ENCODE data around the gene ISG15. TPM values are rescaled to one million over a fixed set of nuclear protein-coding genes. Genes with fewer than 3 reads are reported as not detected.
"Not testable (repeated sequence)": the region's sequence is repeated elsewhere in the genome, so short reads cannot be mapped to it uniquely, and the experiment has no call there.

ISG15 gene
- total RNA-seq, 1 donor from 2014 or later = 14.3 TPM

DNA sequence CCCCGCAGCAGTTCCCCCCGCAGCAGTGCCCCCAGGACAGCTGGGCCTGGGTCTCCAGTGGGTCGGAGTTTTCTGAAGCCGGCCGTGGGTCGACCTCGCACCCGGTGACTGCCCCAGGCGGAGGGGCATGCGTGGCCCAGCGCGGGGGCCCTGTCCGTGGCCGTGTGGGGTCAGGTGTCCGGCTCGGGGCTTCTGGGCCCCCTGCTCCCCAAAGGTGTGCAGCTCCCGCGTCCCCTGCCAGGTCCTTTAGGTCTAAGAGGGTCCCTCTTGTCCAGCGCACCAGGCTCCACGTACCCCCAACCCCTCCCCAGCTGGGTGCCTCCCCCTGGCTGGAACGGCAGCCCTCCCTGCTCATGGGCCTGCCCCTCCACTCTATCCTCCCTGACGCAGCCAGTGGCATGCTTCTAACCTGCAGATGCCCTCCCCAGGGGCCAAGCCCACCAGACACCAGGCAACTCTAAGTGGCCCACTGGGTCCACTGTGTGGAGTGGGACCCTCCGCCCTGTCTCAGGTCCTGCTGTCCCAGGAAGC is 7.5 kb upstream of the ISG15 start:
- Mint-ChIP-seq H3K4me3 (ENCODE audit: low read depth) (no peak overlapping the region), H3K9me3 (ENCODE audit: low read depth) (no peaks in the 10 kb centered on the region), H3K36me3 (ENCODE audit: insufficient read depth) (peaks cover 3% of the 10 kb centered on the region), H3K27ac (peak overlapping the region; percentile 56), H3K4me1 (ENCODE audit: low read depth) (peaks cover 18% of the 10 kb centered on the region), H3K27me3 (peaks cover 5% of the 10 kb centered on the region)
- DNase-seq (ENCODE audit: low spot score, unreplicated experiment) = no peak
- TF ChIP-seq, protein P1, sequence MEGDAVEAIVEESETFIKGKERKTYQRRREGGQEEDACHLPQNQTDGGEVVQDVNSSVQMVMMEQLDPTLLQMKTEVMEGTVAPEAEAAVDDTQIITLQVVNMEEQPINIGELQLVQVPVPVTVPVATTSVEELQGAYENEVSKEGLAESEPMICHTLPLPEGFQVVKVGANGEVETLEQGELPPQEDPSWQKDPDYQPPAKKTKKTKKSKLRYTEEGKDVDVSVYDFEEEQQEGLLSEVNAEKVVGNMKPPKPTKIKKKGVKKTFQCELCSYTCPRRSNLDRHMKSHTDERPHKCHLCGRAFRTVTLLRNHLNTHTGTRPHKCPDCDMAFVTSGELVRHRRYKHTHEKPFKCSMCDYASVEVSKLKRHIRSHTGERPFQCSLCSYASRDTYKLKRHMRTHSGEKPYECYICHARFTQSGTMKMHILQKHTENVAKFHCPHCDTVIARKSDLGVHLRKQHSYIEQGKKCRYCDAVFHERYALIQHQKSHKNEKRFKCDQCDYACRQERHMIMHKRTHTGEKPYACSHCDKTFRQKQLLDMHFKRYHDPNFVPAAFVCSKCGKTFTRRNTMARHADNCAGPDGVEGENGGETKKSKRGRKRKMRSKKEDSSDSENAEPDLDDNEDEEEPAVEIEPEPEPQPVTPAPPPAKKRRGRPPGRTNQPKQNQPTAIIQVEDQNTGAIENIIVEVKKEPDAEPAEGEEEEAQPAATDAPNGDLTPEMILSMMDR (IDR thresholded peaks at IDR 0.05; ENCODE audit: unreplicated experiment) = no peak

DNA sequence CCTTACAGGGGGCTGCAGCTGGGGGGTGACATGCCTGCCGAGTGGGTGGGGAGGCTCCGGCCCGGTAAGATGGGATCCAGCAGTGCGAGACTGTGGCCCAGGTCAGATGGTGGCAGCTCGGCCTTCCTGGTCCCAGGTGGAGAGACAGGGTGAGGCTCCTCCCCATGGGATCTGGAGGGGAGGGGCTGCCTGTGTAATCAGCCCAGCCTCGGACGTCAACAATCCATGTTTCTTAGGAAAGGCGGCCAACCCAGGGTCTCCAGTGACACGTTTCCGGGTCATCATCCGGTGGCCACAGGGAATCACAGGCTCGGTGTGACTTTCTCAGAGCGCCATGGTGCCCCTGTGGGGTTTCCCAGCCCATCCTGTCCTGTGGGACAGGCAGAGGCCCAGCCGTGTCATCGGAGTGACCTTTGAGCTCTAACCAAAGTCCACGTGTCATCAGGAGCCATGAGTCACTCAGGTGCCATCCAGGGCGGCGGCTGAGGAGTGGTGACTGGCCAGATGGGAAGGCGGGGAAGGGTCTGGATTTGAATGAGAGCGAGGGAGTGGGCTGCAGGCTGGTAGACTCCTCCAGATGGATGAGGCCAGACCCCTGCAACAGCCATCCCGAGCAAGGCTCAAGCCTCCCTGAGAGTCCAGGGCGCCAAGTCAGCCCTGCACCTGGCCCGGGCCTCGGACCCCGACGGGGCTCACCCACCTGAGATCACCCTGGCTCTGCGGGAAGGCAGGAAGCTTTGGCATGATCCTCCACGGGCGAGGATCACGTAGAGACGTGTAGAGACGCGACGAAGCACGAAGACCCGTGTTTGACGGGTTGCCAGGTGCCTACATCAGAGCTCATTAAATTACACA is 6.8 kb upstream of the ISG15 start:
- peaks cover 5% of the 10 kb centered on the region for H3K27me3 Mint-ChIP-seq
- peaks cover 18% of the 10 kb centered on the region for H3K4me1 Mint-ChIP-seq (ENCODE audit: low read depth)
- peak; percentile 11 for DNase-seq (ENCODE audit: low spot score, unreplicated experiment)
- H3K36me3 Mint-ChIP-seq (ENCODE audit: insufficient read depth) = peaks cover 4% of the 10 kb centered on the region
- TF ChIP-seq, protein P1 (IDR thresholded peaks at IDR 0.05; ENCODE audit: unreplicated experiment) = no peak
- peak overlapping the region; percentile 19 for H3K4me3 Mint-ChIP-seq (ENCODE audit: low read depth)
- no peaks in the 10 kb centered on the region for H3K9me3 Mint-ChIP-seq (ENCODE audit: low read depth)
- peak overlapping the region; percentile 62 for H3K27ac Mint-ChIP-seq

DNA sequence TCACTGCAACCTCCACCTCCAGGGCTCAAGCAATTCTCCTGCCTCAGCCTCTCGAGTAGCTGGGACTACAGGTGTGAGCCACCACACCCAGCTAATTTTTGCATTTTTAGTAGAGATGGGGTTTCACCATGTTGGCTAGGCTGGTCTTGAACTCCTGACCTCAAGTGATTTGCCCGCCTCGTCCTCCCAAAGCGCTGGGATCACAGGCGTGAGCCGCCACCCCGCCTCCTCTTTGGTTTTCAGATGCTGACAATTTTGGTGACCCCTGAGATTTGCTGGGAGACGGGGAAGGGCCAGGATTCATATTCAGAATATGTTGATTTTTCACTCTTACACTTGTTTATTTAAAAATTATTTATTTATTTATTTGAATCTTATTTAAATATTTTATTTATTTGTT is 3.2 kb upstream of the ISG15 start:
- peaks cover 21% of the 10 kb centered on the region for H3K4me1 Mint-ChIP-seq (ENCODE audit: low read depth)
- not testable (repeated sequence) for H3K4me3 Mint-ChIP-seq (ENCODE audit: low read depth); H3K27me3 Mint-ChIP-seq; H3K9me3 Mint-ChIP-seq (ENCODE audit: low read depth); H3K27ac Mint-ChIP-seq; DNase-seq (ENCODE audit: low spot score, unreplicated experiment); H3K36me3 Mint-ChIP-seq (ENCODE audit: insufficient read depth)

DNA sequence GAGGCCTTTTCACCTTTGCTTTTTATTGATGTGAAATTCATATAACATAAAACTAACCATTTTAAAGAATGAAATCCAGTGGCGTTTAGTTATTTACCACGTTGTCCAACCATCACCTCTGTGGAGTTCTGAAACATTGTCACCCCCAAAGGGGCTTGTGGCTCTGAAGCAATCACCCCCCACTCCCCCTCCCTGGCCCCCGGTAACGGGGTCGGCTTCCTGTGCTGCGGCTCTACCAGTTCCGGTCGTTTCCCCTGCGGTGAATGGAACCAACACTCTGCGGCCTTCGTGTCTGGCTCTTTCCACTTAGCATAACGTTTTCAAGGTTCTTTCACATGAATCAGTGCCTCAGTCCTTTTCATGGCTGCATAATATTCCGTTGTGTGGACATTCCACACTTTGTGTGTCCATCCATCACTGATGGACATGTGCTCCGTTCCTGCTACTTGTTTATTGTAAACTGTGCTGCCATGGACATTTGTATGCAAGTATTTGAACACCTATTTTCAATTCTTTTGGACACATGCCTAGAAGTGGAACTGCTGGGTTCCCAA is 1.8 kb upstream of the ISG15 start:
- Mint-ChIP-seq H3K27me3 (peaks cover 3% of the 10 kb centered on the region), H3K36me3 (ENCODE audit: insufficient read depth) (peaks cover 5% of the 10 kb centered on the region), H3K9me3 (ENCODE audit: low read depth) (no peaks in the 10 kb centered on the region), H3K4me1 (ENCODE audit: low read depth) (peaks cover 11% of the 10 kb centered on the region), H3K27ac (no peak overlapping the region), H3K4me3 (ENCODE audit: low read depth) (no peak overlapping the region)
- TF ChIP-seq, protein P1 (IDR thresholded peaks at IDR 0.05; ENCODE audit: unreplicated experiment) = no peak
- DNase-seq (ENCODE audit: low spot score, unreplicated experiment) = no peak

DNA sequence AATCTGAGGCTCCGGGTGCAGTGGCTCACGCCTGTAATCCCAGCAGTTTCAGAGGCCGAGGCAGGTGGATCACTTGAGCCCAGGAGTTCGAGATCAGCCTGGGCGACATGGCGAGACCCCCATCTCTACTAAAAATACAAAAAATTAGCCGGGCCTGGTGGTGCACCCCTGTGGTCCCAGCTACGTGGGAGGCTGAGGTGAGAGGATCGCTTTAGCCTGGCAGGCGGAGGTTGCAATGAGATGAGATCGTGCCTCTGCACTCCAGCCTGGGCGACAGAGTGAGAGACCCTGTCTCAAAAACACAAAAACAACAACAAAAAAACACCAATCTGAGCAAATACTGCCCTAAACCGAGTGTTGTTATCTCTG is 577 bp upstream of the ISG15 start:
- H3K27me3 Mint-ChIP-seq; DNase-seq (ENCODE audit: low spot score, unreplicated experiment); H3K36me3 Mint-ChIP-seq (ENCODE audit: insufficient read depth); H3K9me3 Mint-ChIP-seq (ENCODE audit: low read depth): not testable (repeated sequence)
- Mint-ChIP-seq H3K27ac (peak overlapping the region; percentile 92), H3K4me1 (ENCODE audit: low read depth) (peaks cover 13% of the 10 kb centered on the region), H3K4me3 (ENCODE audit: low read depth) (peak overlapping the region; percentile 77)

DNA sequence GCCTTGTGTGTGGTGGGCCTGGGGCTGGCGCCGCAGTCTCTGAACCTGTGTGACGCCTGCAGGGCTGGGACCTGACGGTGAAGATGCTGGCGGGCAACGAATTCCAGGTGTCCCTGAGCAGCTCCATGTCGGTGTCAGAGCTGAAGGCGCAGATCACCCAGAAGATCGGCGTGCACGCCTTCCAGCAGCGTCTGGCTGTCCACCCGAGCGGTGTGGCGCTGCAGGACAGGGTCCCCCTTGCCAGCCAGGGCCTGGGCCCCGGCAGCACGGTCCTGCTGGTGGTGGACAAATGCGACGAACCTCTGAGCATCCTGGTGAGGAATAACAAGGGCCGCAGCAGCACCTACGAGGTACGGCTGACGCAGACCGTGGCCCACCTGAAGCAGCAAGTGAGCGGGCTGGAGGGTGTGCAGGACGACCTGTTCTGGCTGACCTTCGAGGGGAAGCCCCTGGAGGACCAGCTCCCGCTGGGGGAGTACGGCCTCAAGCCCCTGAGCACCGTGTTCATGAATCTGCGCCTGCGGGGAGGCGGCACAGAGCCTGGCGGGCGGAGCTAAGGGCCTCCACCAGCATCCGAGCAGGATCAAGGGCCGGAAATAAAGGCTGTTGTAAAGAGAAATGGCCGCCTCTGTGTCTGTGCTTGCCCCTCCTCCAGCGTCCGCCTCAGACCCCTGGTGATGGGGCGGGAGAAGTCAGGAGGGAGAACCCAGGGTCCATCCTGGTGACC is 788 bp downstream of the ISG15 start:
- peak overlapping the region; percentile 92 for H3K27ac Mint-ChIP-seq
- peak overlapping the region; percentile 77 for H3K4me3 Mint-ChIP-seq (ENCODE audit: low read depth)
- peaks cover 13% of the 10 kb centered on the region for H3K4me1 Mint-ChIP-seq (ENCODE audit: low read depth)
- peak; percentile 10 for DNase-seq (ENCODE audit: low spot score, unreplicated experiment)
- TF ChIP-seq, protein P1 (IDR thresholded peaks at IDR 0.05; ENCODE audit: unreplicated experiment) = no peak
- H3K27me3 Mint-ChIP-seq = peaks cover under 1% of the 10 kb centered on the region
- peaks cover 4% of the 10 kb centered on the region for H3K9me3 Mint-ChIP-seq (ENCODE audit: low read depth)
- peaks cover 6% of the 10 kb centered on the region for H3K36me3 Mint-ChIP-seq (ENCODE audit: insufficient read depth)

All from progenitor cell of endocrine pancreas (in vitro differentiated cells).